ENCODE measurements around the gene DPM2.

DPM2 gene

DNA sequence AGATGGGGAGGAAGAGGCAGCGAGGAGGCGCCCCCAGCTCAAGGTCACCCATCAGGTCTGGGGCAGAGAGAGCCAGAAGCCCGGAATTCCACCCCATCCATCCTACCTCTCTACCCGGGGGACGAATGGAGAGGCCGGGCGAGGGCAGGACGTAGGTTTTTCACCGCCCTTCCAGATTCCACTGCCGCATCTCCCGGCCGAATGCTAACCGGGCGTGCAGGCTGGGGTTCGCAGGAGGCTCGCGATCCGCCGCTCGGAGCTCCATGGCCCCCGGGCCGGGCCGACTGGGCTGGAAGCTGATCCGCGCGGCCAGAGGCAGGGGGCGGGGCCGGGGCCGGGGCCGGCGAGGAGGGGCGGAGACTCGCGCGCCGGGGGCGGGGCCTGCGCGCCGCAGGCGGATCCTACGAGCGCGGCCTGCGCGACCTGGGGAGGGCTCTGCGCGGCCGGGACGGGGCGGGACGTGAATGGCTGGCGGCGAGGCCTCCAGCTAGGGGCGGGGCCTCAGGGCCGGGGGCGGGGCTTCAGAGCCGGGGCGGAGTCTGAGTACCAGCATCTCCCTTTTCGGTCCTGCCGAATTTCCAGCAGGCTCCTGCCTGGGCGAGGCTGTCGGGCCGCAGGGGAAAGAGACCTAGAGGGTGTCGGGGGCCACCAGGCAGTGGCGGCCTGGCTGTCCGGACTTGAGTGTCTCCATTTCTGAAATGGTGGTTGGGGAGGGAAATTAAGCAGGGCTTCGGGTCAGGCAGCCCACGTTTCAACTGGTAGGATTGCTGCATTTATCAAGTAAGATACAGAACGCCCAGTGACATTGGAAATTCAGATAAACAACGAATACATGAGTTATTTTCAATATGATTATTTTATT lies 20.7 kb downstream of the DPM2 start, which contains the start of gene ST6GALNAC4:
ST6GALNAC4 (minus strand) TSS at position 322 of the 862 bp plus-strand sequence. CDS start 622 bp downstream, outside the sequence.
- DNase-seq = peak; percentile 96

DNA sequence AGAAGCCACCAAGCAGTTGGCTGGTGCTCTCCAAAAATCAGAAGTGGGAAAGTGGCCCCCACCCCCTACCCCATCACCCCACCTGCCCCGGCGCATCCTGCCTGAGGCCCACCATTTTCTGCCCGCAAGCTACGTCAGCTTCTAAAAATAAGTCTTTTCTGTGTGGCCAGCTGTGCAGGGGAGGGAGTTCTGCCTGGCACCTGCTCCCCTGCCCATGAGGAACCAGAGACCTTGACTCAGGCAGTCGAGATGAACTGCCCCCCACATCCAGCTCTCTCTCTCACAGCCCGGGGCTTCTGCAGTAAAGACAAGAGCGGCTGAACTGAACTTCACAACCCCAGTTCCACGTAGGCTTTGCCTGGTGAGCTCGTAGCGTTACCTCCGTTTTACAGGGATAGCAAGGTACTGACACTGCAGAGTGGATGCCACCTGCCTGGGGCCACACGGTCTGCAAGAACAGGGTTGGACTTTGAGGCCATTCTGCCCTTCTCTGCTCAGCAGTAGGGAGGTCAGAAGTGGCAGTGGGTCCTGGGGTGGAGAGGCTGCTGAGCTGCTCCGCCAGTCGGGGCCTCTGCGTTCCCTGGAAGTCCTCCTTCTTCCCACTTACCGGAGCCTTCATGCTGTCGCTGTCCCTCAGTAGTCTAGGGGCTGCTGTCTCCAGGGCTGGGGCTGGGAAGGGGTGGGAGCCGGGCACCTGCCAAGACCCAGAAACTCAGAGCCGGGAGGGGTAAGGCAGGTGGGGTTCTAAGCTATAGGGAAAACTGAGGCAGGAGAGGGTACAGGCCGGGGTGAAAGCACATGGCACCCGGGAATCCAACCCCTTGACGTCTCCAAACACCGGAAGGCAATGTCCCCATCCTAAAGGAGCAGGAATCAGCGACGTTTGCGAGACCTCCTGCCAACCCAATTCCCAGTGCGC lies 21.6 kb downstream of the DPM2 start:
- DNase-seq = no peak

DNA sequence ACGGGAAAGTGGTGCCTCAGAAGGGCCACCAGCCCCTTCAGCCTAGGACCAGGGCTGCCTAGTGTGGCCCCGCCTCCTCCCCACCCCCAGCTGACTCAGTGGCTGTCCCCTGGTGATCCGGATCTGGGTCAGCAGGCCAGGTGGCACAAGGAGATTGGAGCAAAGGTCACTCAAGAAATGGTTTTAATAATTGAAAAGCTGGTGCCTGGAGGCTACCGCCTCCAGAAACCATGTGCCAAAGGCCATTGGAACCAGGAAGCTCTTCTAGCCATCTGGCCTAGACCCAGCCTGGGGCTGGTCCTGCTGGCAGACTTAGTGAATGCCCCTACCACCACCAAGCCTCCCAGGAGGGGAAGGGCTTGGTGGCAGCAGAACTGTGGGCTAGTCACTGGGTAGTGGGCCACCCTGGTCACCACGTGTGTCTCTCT lies 22.3 kb downstream of the DPM2 start:
- DNase-seq = no peak

DNA sequence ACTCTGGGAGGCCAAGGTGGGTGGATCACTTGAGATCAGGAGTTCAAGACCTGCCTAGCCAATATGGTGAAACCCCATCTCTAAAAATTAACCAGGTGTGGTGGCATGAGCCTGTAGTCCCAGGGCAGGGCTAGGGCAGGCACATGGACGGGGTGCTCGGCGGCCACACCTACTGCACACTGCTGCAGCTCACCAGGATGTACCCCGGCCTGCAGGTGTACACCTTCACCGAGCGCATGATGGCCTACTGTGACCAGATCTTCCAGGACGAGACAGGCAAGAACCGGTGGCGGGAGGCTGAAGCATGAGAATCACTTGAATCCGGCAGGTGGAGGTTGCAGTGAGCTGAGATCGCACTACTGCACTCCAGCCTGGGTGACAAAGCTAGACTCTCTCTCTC lies 24.0 kb downstream of the DPM2 start:
- no peak for DNase-seq

DNA sequence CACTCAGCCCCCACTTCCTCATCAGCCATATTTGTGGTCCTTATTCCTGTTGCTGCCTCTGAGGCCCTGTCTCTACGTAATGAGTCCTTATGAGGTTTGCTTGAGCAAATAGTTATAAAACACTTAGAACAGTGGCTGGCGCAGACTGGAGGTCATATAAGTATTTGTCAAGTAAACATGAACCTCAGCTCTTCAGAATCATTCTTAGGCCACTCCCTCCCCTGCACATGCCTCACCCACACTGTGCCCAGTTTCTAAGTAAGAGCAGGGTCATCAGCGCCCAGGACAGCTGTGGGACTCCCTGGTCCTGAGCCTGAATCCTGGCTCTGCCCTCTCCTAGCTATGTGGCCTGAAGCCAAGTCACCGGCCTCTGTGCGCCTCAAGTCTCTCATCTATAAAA lies 24.8 kb downstream of the DPM2 start:
- no peak for DNase-seq

DNA sequence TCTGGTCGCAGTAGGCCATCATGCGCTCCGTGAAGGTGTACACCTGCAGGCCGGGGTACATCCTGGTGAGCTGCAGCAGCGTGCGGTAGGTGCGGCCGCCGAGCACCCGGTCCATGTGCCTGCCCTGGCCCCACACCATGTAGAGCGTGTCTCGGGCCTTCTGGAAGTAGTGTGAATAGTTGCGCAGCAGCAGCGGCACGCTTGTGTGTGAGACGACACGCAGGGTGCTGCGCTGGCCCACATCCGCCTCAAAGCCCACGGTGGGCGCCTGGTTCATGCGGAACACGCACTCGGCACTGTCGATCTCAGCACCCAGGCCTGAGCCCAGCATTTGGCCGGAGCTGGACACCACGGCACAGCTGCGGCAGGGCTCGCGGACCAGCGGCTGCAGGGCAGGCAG lies 25.4 kb downstream of the DPM2 start:
- no peak for DNase-seq

DNA sequence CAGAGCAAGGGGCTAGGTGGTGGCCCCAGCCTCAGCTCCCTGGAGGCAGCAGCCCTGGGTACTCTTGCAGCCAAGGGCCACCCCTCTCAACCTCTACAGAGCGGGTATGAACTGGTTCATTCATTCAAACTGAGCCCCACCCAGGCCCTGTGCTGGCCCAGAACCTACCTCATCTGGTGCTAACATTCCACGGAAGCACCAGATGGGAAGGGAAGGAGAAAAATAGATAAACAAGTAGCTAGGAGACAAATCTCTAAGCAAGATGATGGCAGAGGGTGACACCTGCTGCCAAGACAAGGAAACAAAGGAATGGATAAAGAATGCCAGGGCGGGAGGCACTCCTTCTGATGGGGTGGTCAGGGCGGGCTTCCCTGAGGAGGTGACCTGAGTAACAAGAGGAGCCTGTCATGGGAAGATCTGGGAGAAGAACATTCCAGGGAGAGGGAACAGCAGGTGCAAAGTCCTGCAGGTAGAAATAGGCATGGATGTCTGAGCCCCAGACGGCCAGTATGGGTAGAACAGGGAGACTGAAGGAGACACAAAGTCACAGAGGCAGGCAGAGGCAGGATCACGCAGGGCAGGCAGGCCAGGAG lies 26.9 kb downstream of the DPM2 start:
- DNase-seq = no peak

DNA sequence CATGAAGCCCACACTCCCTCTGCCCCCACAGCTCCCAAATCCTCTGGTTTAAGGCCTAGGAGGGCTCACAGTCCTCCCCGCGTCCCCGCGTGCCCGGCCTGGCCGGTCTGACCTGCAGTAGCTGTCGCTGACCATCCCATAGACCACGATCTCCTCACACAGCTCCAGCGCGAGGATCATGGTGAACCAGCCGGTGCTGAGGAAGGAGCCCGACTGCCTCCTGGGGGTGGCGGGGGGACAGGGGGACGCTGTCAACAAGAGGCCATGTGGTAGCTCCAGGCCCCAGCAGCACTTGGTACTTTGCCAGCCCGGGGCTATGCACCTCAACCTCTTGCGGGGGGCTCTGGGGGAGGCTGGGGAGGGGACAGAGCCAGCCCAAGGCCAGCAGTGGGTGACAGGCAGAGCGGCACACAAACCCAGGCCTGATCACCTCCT lies 27.8 kb downstream of the DPM2 start:
- no peak for DNase-seq

DNA sequence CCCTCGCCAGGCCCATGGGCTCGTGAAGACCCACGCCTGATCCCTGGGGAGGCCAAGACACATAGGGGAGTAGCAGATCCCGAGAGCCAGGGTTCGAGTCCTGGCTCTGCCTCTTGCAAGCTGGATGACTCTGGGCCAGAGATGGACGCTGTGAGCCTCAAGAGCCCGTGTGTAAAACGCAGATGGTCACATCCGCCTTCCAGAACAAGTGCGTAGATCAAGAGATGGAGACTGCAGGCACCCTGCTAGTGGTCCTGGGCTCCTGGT lies 29.1 kb downstream of the DPM2 start:
- no peak for DNase-seq

DNA sequence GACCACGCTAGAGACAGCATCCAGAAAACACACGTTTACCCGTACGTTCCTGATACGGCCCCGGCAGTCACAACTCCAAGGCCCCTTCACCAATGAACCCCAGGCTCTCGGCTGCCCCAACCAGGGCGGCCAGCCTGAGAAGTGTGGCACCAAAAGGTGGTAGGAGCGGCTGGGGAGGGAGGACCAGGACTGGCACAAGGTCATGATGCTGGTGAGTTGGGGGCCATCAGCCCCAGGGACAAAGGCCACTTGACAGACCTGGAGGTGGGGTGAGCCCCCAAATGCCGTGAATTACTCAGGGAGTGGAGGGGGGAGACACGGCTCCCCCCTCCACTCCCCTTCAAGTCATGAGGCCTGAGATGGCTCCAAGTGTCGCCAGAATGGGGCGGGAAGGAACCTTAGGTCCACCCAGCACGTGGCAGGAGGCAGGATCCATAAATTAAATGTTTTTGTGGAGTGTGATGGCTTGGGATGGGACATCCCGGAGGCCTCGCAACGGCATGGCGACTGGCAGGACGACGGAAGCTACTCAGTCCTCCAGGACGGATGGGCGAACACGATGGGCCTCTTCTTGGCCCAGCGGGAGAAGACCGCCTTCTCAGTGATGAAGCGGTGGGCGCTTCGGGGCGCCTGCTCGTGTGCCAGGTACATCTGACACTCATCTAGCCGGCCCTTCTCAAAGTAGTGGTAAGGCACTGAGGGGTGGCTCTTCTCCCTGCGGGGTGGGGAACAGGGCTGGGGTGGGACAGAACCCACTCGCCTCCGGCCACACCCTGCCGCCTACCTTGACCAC lies 29.6 kb downstream of the DPM2 start:
- DNase-seq = no peak

DNA sequence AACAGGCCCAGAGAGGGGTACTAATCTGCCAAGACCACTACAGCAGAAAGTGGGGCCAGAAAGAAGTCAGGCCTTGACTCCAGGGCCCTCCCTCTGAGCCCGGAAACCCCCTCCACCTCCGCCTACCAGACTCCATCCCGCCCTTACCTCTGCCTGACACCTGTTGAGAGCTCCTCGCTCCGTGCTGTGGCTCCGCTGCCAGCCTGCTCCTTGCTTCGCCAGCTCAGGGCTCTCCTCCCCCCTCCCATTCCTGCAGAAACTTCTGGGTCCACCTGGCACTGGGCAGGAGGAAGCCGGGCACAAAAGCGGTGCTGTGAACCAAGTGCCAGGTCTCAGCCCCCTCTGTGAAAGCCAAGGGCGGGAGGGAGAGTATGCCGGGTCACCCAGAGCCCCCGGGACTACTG lies 31.9 kb downstream of the DPM2 start:
- no peak for DNase-seq

DNA sequence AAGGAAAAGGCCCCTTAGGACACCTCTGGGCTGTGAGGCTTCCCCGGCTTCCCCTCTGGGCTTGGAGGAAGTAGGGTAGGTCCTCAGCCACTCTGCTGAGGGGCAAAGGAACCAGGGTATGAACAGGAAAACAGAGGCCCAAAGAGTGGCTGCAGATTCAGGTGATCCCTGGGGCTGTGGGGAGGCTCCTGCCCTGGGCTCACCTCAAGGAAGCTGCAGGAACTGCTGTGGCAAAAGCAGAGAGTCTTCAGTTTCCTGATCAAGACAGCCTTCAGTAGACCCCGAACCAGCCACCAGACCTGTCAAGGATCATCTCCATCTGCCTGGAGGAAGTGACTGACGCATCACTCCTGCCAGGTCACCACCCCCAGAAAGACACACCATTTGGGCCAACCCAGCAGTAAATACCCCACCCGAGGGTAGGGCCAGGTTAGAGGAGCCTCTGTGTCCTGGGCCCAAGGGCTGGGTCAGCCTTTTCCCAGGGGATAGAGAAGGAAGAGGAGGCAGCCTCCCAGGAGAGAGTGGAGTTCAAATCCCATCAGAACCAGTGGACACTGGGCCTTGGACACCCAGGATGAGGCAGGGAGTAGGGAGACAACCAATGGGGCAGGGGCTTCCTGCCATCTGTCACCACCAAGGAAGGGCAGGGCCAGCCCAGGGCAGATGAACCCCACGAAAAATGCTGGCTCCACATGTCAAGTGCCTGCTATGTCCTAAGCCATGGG lies 32.5 kb downstream of the DPM2 start:
- DNase-seq = no peak

DNA sequence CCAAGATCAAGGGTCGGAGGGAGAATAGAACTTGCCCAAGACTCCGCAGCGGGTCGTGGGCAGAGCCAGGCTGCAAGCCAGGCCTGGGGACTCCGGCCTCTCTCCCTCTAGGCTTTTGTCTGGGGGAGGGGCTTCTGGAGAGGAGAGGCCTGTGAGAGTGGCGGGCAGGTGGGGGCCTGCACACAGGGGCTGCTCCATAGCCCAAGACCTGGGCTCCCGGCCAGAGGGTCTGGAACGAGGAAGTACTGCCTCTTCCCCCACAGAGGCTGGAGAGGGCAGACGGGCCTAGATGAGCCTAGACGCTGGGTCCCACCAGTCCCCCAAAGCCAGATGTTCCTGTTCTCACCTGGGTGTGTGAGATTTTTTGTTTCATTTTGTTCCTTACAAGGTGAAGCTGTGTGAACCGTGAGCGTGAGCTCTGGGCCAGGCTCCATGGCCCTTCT lies 33.1 kb downstream of the DPM2 start:
- no peak for DNase-seq

DNA sequence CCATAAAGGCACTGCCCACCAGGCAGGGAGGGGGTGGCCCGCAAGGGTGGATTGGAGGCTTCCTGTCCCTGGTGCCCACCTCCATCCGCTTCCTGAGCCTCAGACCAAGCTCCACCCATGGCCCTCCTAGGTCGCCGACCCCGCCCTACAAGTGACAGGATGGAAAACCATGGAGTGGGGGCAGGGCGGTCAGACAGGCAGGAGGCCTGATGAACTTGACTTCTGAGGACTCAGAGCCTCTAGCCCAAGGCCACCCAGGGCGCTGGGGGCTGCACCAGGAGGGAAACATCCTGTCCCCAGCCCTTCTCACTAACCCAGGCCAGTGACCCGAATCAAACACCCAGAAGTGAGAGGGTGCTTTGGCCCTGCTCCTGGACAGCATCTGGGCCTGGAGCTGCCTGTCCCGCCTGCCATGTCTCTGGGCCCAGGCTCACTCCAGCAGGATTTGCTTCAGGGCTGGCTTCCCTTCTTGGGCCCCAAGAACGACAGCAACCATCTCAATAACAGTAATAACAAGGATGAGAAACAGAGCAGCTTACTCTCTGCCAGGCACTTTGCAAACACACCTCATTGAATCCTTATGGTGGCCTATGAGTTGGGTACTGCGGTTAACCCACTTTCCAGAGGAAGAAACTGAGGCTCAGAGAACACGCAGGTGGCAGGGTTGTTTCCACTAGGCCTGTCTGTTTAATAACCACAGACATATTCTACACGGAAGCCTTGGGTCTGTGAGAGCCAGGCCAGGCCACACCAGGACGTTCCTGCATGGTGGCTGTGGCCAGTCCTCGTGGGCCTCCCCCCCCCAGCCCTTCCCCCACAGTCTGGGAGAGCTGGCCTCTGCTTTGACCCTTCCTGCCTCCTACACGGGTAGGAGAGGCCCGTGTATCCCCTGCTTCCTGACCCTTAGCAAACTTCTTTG lies 33.8 kb downstream of the DPM2 start:
- peak; percentile 82 for DNase-seq

DNA sequence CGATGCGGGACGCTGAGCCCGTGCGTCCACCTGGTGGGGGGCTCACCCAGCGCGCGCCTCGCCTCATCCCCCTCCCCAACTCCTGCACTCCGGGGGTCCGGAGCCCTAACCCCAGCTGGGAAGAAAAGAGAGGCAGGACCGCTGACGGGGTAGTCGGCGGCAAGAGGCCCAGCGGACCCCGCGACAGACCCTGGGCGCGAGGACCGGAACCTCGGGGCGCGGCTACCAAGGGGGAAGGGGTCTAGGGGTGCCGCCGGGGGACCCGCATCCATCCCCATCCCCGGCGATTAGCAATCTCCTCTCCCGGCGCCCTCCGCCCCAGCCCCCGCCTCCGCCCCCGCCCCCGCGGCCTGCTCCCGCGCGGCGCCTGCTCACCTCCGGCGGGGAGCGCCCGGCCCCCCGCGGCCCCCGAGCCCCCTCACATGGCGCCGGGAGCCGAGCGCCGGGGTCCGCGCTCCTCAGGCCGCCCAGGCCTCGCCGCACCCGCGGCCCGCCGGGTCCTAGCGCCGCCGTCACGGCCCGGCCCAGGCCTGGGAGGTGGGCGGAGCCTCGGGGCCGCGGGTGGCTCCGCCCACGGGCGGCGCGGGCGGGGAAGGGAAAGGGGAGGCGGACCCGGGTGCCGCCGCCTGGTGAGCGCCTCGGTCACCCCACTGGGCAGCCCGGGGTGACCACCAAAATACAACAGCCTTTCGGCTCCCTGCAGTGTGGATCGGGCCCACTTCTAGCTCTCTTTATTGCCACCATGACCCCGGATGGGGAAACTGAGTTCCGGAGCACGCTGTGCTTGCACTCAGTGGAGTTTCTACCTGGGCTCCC lies 38.3 kb downstream of the DPM2 start, which contains the start of gene ST6GALNAC6:
ST6GALNAC6 (minus strand) TSS at position 476 of the 816 bp plus-strand sequence. CDS start 1,622 bp downstream, outside the sequence.
- DNase-seq = peak; percentile 68

DNA sequence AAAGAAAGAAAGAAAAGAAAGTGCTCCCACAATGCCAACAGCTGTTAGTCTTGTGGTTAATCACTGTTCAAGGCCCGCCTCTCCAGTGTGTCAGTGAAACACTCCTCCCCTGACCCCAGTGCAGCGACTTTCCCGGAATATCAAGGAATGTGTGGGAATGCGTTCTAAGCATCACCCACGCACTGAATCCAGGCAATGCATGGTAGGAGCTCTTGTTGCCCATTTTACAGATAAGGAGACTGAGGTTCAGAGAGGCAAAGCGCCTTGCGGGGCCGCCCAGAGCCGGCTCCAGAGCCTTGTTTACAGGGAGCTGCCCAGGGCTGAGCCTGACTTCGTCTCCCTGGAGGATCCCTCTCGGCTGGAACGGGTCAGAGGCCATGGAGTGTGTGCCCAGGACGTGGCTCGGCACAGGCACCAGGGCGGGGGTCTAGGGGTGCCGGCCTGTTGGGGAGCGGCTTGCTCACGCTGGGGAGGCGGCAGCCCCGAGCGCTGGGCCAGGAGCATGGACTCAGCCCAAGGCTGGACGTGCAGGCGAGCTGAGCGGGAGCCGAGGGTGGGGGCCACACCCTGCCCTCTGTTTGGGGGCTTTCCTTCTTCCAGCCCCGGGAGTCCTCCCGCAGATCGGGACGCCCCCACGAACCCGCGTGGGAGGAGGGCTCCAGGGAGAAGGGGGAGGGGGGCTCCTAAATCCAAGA lies 39.1 kb downstream of the DPM2 start:
- peak; percentile 68 for DNase-seq

DNA sequence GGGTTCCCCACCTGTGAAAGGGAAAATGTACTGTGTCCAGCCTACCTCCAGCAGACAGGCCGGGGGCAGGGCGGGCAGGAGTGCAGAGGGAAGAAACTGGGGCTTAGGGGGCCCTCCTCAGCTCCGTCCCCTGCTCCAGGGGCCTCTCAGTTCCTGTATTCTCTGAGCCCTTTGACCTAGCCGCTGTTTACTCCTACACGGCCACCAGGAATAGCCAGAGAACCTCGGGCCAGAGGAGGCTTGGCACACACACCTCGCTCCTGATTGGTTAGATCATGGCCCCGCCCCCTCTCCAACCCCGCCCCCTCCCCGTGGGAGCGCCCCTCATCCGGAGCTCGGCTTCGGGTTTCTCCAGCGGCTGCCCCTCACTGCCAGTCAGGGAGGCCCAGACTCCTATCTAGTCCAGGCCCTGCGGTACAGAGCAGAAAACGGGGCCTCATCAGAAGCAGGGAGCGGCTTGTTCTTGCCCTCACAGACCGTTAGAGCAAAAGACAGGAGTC lies 40.4 kb downstream of the DPM2 start:
- DNase-seq = peak; percentile 93

DNA sequence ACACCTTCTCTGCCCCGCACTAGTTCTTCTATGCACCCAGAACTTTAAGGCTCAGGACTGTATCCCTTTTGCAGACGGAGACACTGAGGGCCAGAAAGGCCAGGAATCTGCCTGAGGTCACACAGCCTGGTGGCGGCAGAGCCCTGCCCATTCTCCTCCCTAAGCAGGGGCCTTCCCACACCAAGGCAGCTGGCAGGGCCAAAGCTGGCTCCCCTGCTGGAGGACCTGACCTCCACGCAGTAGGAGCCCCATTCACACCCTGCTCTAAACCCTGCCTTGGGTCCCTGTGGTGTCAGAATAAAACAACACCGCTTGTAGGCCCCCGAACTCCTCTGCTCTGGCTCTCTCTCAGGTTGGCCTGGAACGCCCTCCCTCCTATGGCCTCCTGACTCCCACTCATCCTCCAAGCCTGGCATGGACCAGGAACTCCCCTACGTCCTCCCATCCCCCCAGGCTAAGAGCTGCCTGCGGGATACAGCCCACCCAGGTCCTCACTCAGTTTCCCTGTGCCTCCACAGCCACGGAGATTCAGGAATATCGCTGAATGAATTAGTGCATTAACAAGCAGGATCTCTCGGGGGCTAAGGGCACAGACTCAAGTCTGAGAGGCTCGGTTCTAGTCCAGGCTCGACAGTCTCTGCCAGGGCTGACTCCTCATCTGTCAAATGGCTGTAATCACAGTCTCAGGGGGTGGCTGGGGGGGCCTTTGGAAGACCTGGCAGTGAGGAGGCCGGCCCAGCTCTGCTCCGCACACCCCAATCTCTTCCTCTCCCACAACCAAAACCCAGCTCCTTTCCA lies 41.1 kb downstream of the DPM2 start:
- no peak for DNase-seq

Measured in islet precursor cell (in vitro differentiated cells).